Thyroid gland (tissue), 4 donors: Measurements from ENCODE around the gene FAM53B. TPM values are rescaled to one million over a fixed set of nuclear protein-coding genes. Genes with fewer than 3 reads are reported as not detected.

Experiments used
- DNase-seq, 2 donors: peaks; one replicate each; pipeline ENCODE4 v3.0.0-alpha.2; 2019
- H3K27ac ChIP-seq, 3 donors: fragments of 200-600 bp; sonication (generic); 1 replicate in 2 of 3; 2 replicates in 1 of 3; pipeline ENCODE4 v1.5.1; 2016 to 2019; ENCODE audit warnings: mild to moderate bottlenecking in 1 of 3, moderate library complexity in 1 of 3
- H3K27me3 ChIP-seq: fragments of 200-600 bp; sonication (generic); one replicate; pipeline ENCODE4 v1.5.1; 2019
- H3K36me3 ChIP-seq, 2 donors: fragments of 200-600 bp; sonication (generic); one replicate each; pipeline ENCODE4 v1.5.1; 2016 to 2019
- H3K4me1 ChIP-seq, 2 donors: fragments of 200-600 bp; sonication (generic); one replicate each; pipeline ENCODE4 v1.5.1; 2017 to 2019
- H3K4me3 ChIP-seq, 3 donors: fragments of 200-600 bp; sonication (generic); replicated peaks in 1 of 3; 1 replicate in 2 of 3; 2 replicates in 1 of 3; pipeline ENCODE4 v1.5.1; 2016; ENCODE audit warnings: mild to moderate bottlenecking in 1 of 3
- H3K9me3 ChIP-seq: fragments of 200-600 bp; sonication (generic); one replicate; pipeline ENCODE4 v1.5.1; 2017
- POLR2A ChIP-seq, 2 donors: fragments of 450-650 bp; IDR thresholded peaks; one replicate each; pipeline ENCODE4 v1.6.1; 2017; ENCODE audit warnings: antibody characterized with exemption in 2 of 2, mild to moderate bottlenecking in 2 of 2, moderate library complexity in 1 of 2
- WGBS, 2 donors: methylation state at CpG; one replicate each; pipeline ENCODE4 v1.1.5; 2017; 5-methylcytosine and 5-hydroxymethylcytosine counted together
- intact Hi-C: fragments of 100-400 bp; cut with DNase I; formaldehyde crosslinking; loops from one replicate; pipeline ENCODE4 v1.15.1; 2023
- total RNA-seq, 4 donors: library from RNA; depleted of rRNA; stranded (reverse); fragments of >200 nt; gene quantifications; one replicate each; pipeline ENCODE4 v1.2.3, GENCODE V29; 2016
- TF ChIP-seq, protein P1 (sequence below), 6 experiments: fragments of 200-600 bp in 3 of 6; fragments of 450-650 bp in 3 of 6; sonication (generic) in 3 of 6; IDR thresholded peaks; one replicate each; pipeline ENCODE4 v1.5.1; 2016 to 2019; ENCODE audit warnings: antibody characterized with exemption in 6 of 6, mild to moderate bottlenecking in 2 of 6, inconsistent platforms in 1 of 6, moderate library complexity in 1 of 6

Gene FAM53B
- total RNA-seq, 4 donors from 2014 or later, result 37.6 to 96.3 (median 80.4) TPM

DNA sequence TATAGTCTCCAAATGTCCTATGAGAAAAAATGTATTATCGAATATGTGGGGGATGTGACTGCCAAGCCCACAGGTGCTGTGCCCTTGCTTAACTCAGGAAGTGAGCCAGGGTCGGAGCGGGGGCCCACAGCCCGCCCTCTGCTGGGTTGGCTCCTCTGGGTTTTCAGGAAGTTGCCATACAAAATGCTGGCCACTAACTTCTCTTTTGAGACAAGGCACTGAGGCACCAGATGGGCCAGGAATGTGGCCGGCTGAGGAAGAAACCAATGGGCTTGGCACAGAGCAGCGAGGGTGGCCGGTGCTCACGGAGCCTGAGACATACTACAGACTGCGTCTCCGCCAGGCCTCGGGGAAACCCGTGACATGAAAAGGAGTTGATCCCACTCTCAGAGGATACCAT is 58.9 kb downstream of the FAM53B start:
- 70 to 85% methylated on average over 12 of the region's 12 CpGs for WGBS, 2 donors
- H3K9me3 ChIP-seq, result no peaks in the 10 kb centered on the region
- H3K27ac ChIP-seq, result peak overlapping the region in 2 of 3 donors; percentile 58 to 65
- no peak overlapping the region for H3K4me3 ChIP-seq
- DNase-seq, result no peak
- H3K27me3 ChIP-seq, result no peaks in the 10 kb centered on the region
- intact Hi-C loops, result no loop called here
- TF ChIP-seq, protein P1, sequence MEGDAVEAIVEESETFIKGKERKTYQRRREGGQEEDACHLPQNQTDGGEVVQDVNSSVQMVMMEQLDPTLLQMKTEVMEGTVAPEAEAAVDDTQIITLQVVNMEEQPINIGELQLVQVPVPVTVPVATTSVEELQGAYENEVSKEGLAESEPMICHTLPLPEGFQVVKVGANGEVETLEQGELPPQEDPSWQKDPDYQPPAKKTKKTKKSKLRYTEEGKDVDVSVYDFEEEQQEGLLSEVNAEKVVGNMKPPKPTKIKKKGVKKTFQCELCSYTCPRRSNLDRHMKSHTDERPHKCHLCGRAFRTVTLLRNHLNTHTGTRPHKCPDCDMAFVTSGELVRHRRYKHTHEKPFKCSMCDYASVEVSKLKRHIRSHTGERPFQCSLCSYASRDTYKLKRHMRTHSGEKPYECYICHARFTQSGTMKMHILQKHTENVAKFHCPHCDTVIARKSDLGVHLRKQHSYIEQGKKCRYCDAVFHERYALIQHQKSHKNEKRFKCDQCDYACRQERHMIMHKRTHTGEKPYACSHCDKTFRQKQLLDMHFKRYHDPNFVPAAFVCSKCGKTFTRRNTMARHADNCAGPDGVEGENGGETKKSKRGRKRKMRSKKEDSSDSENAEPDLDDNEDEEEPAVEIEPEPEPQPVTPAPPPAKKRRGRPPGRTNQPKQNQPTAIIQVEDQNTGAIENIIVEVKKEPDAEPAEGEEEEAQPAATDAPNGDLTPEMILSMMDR (IDR thresholded peaks at IDR 0.05), result no peak
- TF ChIP-seq POLR2A (IDR thresholded peaks at IDR 0.05), result no peak
- peaks cover 12 to 66% of the 10 kb centered on the region in 2 donors for H3K4me1 ChIP-seq
- H3K36me3 ChIP-seq, result peaks cover 8 to 11% of the 10 kb centered on the region in 2 donors

DNA sequence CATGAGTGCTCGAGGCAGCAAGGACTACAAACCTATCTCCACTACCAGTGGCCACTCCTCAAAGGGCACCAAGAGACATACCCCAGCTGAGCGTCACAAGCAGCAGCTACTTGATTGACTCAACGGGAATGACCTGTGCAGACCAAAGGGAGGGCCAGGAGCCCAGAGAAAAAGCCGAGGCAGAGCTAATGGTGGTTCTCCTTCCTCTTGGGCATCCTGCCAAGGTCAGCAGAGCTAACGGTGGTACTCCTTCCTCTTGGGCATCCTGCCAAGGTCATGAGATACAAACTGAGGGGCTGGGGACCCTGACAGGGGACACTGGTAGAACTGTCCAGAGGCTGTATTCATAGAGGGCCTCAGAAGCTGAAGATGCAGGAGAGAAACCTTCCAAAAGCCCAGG is 60.4 kb downstream of the FAM53B start:
- H3K4me1 ChIP-seq, result peaks cover 18 to 71% of the 10 kb centered on the region in 2 donors
- no peak overlapping the region for H3K4me3 ChIP-seq
- WGBS, 2 donors, result 64 to 67% methylated on average over 5 of the region's 5 CpGs
- TF ChIP-seq, protein P1 (IDR thresholded peaks at IDR 0.05), result no peak
- no peak for TF ChIP-seq POLR2A (IDR thresholded peaks at IDR 0.05)
- peak overlapping the region in 2 of 3 donors; percentile 28 to 48 for H3K27ac ChIP-seq
- intact Hi-C loops, result no loop called here
- no peaks in the 10 kb centered on the region for H3K27me3 ChIP-seq
- no peaks in the 10 kb centered on the region for H3K9me3 ChIP-seq
- DNase-seq, result no peak
- peaks cover 8 to 11% of the 10 kb centered on the region in 2 donors for H3K36me3 ChIP-seq

DNA sequence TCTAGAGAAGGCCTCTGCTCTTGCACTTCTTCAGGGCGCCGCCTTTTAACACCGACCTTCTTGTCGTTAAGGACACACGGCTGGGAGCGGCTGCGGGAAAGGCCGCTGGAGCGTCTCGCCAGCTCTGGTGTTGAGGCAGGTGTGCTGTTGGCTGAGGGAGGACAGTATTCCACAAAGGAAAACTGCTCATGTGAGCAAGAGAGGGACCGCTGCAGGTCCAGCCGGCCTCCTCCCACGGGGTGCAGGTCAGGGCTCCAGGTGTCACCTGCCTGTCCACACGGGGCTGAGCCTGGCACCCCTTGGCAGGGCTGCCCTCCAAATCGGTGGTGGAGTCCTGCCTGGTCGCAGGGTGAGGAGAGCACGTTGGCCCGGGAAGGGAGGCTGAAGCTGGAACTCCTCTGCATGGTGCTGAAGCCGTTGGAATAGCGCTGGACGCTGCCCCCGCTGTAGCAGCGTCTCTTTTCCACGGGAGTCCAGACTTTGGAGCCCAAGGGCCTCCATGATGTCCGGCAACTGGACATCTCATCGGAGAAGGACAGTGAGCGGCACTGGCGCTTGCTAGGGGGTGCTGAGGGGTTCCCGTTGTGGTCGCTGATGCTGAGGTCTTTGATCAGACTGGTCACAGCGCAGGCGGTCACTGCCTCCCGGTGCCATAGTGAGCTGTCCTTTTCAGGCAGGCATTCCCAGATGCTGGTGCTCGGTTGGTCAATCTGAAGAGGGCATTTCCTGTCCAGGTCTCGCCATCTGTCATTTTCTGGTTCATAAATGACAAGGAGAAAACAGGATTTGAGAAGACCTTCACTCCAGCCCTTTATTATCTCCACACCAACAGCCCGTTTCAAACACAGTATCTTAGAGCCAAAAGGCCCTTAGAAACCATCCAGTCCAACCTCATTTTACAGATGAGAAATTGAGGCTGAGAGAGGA is 62.3 kb downstream of the FAM53B start:
- no peak overlapping the region for H3K27ac ChIP-seq
- intact Hi-C loops, result no loop called here
- no peak for TF ChIP-seq POLR2A (IDR thresholded peaks at IDR 0.05)
- TF ChIP-seq, protein P1 (IDR thresholded peaks at IDR 0.05), result no peak
- no peaks in the 10 kb centered on the region for H3K9me3 ChIP-seq
- peaks cover 33 to 72% of the 10 kb centered on the region in 2 donors for H3K4me1 ChIP-seq
- H3K27me3 ChIP-seq, result no peaks in the 10 kb centered on the region
- no peak for DNase-seq
- H3K36me3 ChIP-seq, result peaks cover 8 to 11% of the 10 kb centered on the region in 2 donors
- no peak overlapping the region for H3K4me3 ChIP-seq
- WGBS, 2 donors, result 93 to 96% methylated on average over 29 to 35 of the region's 36 CpGs

DNA sequence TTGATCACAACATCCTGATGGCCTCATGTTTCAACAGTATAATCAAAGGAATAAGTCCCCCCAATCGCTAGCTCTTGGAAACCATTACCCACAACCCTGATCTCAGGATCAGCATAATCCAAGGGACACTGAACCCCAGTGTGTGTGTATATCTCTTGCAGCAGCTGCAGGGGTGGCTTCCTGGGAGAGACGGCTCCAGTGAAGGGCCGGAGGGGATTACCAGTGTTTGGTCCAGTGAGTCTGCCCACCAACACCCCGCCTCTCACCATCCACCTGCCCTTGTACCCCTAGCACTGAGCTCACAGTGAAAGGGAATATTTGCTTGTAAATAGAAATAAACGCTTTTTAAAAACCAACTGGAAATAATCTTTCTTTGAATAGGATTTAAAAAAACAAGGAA is 63.1 kb downstream of the FAM53B start:
- H3K9me3 ChIP-seq, result no peaks in the 10 kb centered on the region
- no peak overlapping the region for H3K27ac ChIP-seq
- H3K27me3 ChIP-seq, result no peaks in the 10 kb centered on the region
- H3K4me3 ChIP-seq, result no peak overlapping the region
- DNase-seq, result no peak
- H3K4me1 ChIP-seq, result peaks cover 37 to 74% of the 10 kb centered on the region in 2 donors
- intact Hi-C loops, result no loop called here
- WGBS, 2 donors, result 90 to 94% methylated on average over 5 of the region's 5 CpGs
- peaks cover 8 to 11% of the 10 kb centered on the region in 2 donors for H3K36me3 ChIP-seq
- TF ChIP-seq, protein P1 (IDR thresholded peaks at IDR 0.05), result no peak
- no peak for TF ChIP-seq POLR2A (IDR thresholded peaks at IDR 0.05)

DNA sequence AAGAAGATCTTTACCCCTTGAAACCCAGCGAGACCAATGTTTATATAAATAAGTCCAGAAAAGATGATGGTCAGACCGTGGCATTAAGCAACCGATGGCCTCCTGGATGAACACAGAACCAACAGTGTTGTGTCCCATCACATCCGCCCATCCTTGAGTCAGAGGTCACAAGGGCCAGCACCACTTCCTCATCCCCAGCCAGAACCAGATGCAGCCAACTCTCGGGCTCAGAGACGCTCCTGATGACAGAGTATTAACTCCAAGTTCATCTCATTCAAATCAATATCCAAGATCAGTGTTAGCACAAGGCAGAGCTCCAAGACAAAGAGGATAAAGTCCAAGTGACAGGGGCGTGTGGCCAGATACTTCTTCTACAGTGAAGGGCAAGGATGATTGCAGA is 63.5 kb downstream of the FAM53B start:
- Histone ChIP-seq H3K27ac (no peak overlapping the region), H3K9me3 (no peaks in the 10 kb centered on the region), H3K4me1 (peaks cover 37 to 74% of the 10 kb centered on the region in 2 donors), H3K36me3 (peaks cover 8 to 11% of the 10 kb centered on the region in 2 donors), H3K27me3 (no peaks in the 10 kb centered on the region), H3K4me3 (no peak overlapping the region)
- no peak for DNase-seq
- intact Hi-C loops, result no loop called here
- 73% methylated on average over 7 of the region's 7 CpGs for WGBS, 2 donors
- TF ChIP-seq POLR2A (IDR thresholded peaks at IDR 0.05), result no peak
- TF ChIP-seq, protein P1 (IDR thresholded peaks at IDR 0.05), result no peak
